Measurements from ENCODE around the gene SPAG8.

DNA sequence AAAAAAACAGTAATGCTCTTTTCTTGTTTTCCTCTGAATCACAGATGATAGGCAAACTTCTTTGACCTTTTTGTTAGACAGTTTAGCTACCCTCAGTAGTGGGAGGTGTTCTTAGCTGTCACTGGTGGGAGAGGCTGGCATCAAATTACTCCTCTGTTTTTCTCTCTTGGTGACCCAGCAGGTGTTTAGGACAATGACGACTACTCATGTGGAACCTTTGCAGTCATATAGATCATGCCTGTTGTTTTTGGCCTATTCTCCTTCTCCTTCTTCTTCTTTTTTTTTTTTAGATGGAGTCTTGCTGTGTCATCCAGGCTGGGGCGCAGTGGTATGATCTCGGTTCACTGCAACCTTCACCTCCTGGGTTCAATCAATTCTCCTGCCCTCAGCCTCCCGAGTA is 36.0 kb downstream of the SPAG8 start:
- TF ChIP-seq POLR2A (IDR thresholded peaks at IDR 0.05) = no peak
- TF ChIP-seq, protein P1, sequence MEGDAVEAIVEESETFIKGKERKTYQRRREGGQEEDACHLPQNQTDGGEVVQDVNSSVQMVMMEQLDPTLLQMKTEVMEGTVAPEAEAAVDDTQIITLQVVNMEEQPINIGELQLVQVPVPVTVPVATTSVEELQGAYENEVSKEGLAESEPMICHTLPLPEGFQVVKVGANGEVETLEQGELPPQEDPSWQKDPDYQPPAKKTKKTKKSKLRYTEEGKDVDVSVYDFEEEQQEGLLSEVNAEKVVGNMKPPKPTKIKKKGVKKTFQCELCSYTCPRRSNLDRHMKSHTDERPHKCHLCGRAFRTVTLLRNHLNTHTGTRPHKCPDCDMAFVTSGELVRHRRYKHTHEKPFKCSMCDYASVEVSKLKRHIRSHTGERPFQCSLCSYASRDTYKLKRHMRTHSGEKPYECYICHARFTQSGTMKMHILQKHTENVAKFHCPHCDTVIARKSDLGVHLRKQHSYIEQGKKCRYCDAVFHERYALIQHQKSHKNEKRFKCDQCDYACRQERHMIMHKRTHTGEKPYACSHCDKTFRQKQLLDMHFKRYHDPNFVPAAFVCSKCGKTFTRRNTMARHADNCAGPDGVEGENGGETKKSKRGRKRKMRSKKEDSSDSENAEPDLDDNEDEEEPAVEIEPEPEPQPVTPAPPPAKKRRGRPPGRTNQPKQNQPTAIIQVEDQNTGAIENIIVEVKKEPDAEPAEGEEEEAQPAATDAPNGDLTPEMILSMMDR (IDR thresholded peaks at IDR 0.05) = no peak

Data from breast epithelium (tissue), 3 donors.